Measurements from ENCODE around the gene TSPO2. TPM values are rescaled to one million over a fixed set of nuclear protein-coding genes. Genes with fewer than 3 reads are reported as not detected.

The TSPO2 gene
- total and polyA plus RNA-seq, 2 of the 13 experiments (the other 11 are each of a cell fraction or from before 2014, with no cell fraction given), result 0.55 TPM; not detected in 1

GRCh38 chr6:41023114-41023513 lies 19.2 kb upstream of the TSPO2 start:
- Histone ChIP-seq H4K20me1 (ENCODE audit: insufficient read depth, low read length) (no peaks in the 10 kb centered on the region), H3K9ac (ENCODE audit: insufficient read depth, low read depth, low read length) (no peak overlapping the region), H3K79me2 (ENCODE audit: insufficient read depth, low read length) (no peaks in the 10 kb centered on the region), H3K4me3 (replicated peaks in 1 of 3; ENCODE audit: insufficient read depth in 1 of 3, low read depth in 2 of 3, low read length in 3 of 3) (no peak overlapping the region), H3K27ac (ENCODE audit: extremely low read length, insufficient read depth, low read length) (no peak overlapping the region), H3K36me3 (replicated peaks in 1 of 2; ENCODE audit: control insufficient read depth in 1 of 2, insufficient read depth in 2 of 2, low read length in 2 of 2) (no peaks in the 10 kb centered on the region), H3K4me2 (ENCODE audit: low read depth, low read length) (no peak overlapping the region), H3K9me3 (ENCODE audit: low read length) (no peaks in the 10 kb centered on the region), H3K4me1 (ENCODE audit: insufficient read depth, low read length) (peaks cover 16% of the 10 kb centered on the region), H2AFZ (ENCODE audit: low read length) (no peak overlapping the region), H3K27me3 (ENCODE audit: control insufficient read depth in 1 of 2, insufficient read depth in 2 of 2, low read length in 2 of 2) (no peaks in the 10 kb centered on the region)
- CTCF ChIA-PET (ENCODE audit: low intra/inter-chr PET ratio, low total read pairs), result no interaction called here
- TF ChIP-seq SOX6 (IDR thresholded peaks at IDR 0.05) (no peak), SOX6 (CRISPR knock-in tag; IDR thresholded peaks at IDR 0.05) (no peak), KDM5B (CRISPR knock-in tag; IDR thresholded peaks at IDR 0.05; ENCODE audit: borderline replicate concordance) (no peak), PATZ1 (CRISPR knock-in tag; IDR thresholded peaks at IDR 0.05) (no peak), WIZ (CRISPR knock-in tag; IDR thresholded peaks at IDR 0.05) (no peak), ZSCAN12 (CRISPR knock-in tag; IDR thresholded peaks at IDR 0.05) (no peak), STAT5B (CRISPR knock-in tag; IDR thresholded peaks at IDR 0.05) (no peak), ZNF674 (CRISPR knock-in tag; IDR thresholded peaks at IDR 0.05; ENCODE audit: low read depth) (no peak)
- ATAC-seq (no peak), FAIRE-seq (no peak), DNase-seq (ENCODE audit: low spot score) (no peak)
- POLR2A ChIA-PET, result no interaction called here
- in situ Hi-C loops (cut with HindIII; ENCODE audit: extremely low pct_ligation_motif_present, low pct_unique_long_range_greater_than_20kb) (loop anchor here (5.0 kb wide), 1 partner anchor 126 kb away; no protein-coding TSS in a partner anchor), intact Hi-C loops (cut with micrococcal nuclease; ENCODE audit: unreplicated experiment) (no loop called here)
- 92% methylated on average over 3 of the region's 3 CpGs for WGBS (ENCODE audit: low lambda C conversion rate)
- no TSS peak for BruUV-seq (replicated peaks)

All from HepG2 (cell line).